Neural cell (in vitro differentiated cells): ENCODE results near the gene PKN2. TPM values are rescaled to one million over a fixed set of nuclear protein-coding genes. Genes with fewer than 3 reads are reported as not detected.

Experiments used
- H2AFZ ChIP-seq: fragments of 200-600, 300-800 bp; sonication (generic), shearing (Covaris generic); 2 replicates; pipeline ENCODE4 v1.6.0; 2014; ENCODE audit warnings: low read depth, mild to moderate bottlenecking, antibody characterized with exemption, low read length, moderate library complexity
- H3F3A ChIP-seq: fragments of 200-600 bp; shearing (Covaris generic); 2 replicates; pipeline ENCODE4 v1.6.1; 2016; ENCODE audit warnings: mild to moderate bottlenecking, moderate library complexity, mixed read lengths, antibody characterized with exemption, low read length; ENCODE audit not compliant: insufficient read depth, poor library complexity, severe bottlenecking
- H3K27ac ChIP-seq: fragments of 200-600, 300-800 bp; sonication (generic), shearing (Covaris generic); 2 replicates; pipeline ENCODE4 v1.5.1; 2014; ENCODE audit warnings: mild to moderate bottlenecking, low read length, moderate library complexity
- H3K27me3 ChIP-seq: fragments of 300-800, 200-600 bp; sonication (generic), shearing (Covaris generic); 2 replicates; pipeline ENCODE4 v1.6.0; 2014; ENCODE audit warnings: mild to moderate bottlenecking, low read depth, low read length, moderate library complexity; ENCODE audit not compliant: insufficient read depth
- H3K36me3 ChIP-seq: fragments of 300-800, 200-600 bp; sonication (generic), shearing (Covaris generic); 2 replicates; pipeline ENCODE4 v1.5.1; 2014; ENCODE audit warnings: mild to moderate bottlenecking, antibody characterized with exemption, low read length, moderate library complexity; ENCODE audit not compliant: insufficient read depth
- H3K4me2 ChIP-seq: fragments of 300-800, 200-600 bp; sonication (generic), shearing (Covaris generic); 2 replicates; pipeline ENCODE4 v1.6.0; 2014; ENCODE audit warnings: mild to moderate bottlenecking, low read length
- H3K4me3 ChIP-seq: fragments of 300-800, 200-600 bp; sonication (generic), shearing (Covaris generic); 2 replicates; pipeline ENCODE4 v1.5.1; 2014; ENCODE audit warnings: mild to moderate bottlenecking, low read length, moderate library complexity
- H3K79me2 ChIP-seq: fragments of 200-600 bp; shearing (Covaris generic); replicated peaks from 2 replicates; pipeline ENCODE4 v1.6.0; 2014; ENCODE audit warnings: mild to moderate bottlenecking, low read length, moderate library complexity; ENCODE audit not compliant: insufficient read depth
- H3K9ac ChIP-seq: fragments of 300-800, 200-600 bp; sonication (generic), shearing (Covaris generic); 2 replicates; pipeline ENCODE4 v1.6.1; 2016; ENCODE audit warnings: mild to moderate bottlenecking, low read length, mixed read lengths
- H3K9me2 ChIP-seq: fragments of 200-600 bp; shearing (Covaris generic); 2 replicates; pipeline ENCODE4 v1.6.1; 2016; ENCODE audit warnings: mild to moderate bottlenecking, low read length, mixed read lengths; ENCODE audit not compliant: insufficient read depth
- H3K9me3 ChIP-seq: fragments of 200-600, 300-800 bp; sonication (generic), shearing (Covaris generic); 2 replicates; pipeline ENCODE4 v1.6.1; 2016; ENCODE audit warnings: mild to moderate bottlenecking, mixed run types, low read length, moderate library complexity, mixed read lengths
- H4K20me1 ChIP-seq: fragments of 200-600 bp; shearing (Covaris generic); 2 replicates; pipeline ENCODE4 v1.6.1; 2016; ENCODE audit warnings: mild to moderate bottlenecking, mixed run types; ENCODE audit not compliant: insufficient read depth
- EP300 ChIP-seq: fragments of 450-650 bp; conservative IDR thresholded peaks from 2 replicates; pipeline ENCODE4 v1.6.1; 2014; ENCODE audit warnings: antibody characterized with exemption, mild to moderate bottlenecking, moderate library complexity; ENCODE audit not compliant: poor library complexity, severe bottlenecking
- EZH2 ChIP-seq: fragments of 200-600, 300-800 bp; shearing (Covaris generic), sonication (generic); IDR thresholded peaks from 2 replicates; pipeline ENCODE4 v1.6.1; 2014; ENCODE audit warnings: antibody characterized with exemption, low read length, borderline replicate concordance, mild to moderate bottlenecking; ENCODE audit not compliant: insufficient read depth, poor library complexity, severe bottlenecking
- MXI1 ChIP-seq: fragments of 450-650 bp; conservative IDR thresholded peaks from 2 replicates; pipeline ENCODE4 v1.6.1; 2014; ENCODE audit warnings: antibody characterized with exemption, mild to moderate bottlenecking; ENCODE audit not compliant: poor library complexity, severe bottlenecking
- POLR2AphosphoS5 ChIP-seq: IDR thresholded peaks from 2 replicates; pipeline ENCODE4 v1.6.1; 2012
- RAD21 ChIP-seq: fragments of 450-650 bp; conservative IDR thresholded peaks from 2 replicates; pipeline ENCODE4 v1.6.1; 2014; ENCODE audit warnings: antibody characterized with exemption, mild to moderate bottlenecking, moderate library complexity
- SMC3 ChIP-seq: fragments of 450-650 bp; conservative IDR thresholded peaks from 2 replicates; pipeline ENCODE4 v1.6.1; 2014; ENCODE audit warnings: antibody characterized with exemption, mild to moderate bottlenecking, moderate library complexity; ENCODE audit not compliant: poor library complexity
- TAF1 ChIP-seq: IDR thresholded peaks from 2 replicates; pipeline ENCODE4 v1.6.1; 2012; ENCODE audit warnings: low read depth
- polyA plus RNA-seq: library from polyadenylated mRNA; depleted of rRNA; stranded (reverse); fragments of >200 nt; gene quantifications from 2 replicates; pipeline ENCODE4 v1.2.3, GENCODE V29; 2014
- TF ChIP-seq, protein P1 (sequence below): fragments of 450-650 bp; IDR thresholded peaks from 2 replicates; pipeline ENCODE4 v1.5.1; 2014; ENCODE audit warnings: antibody characterized with exemption, mild to moderate bottlenecking, moderate library complexity; ENCODE audit not compliant: poor library complexity, severe bottlenecking
- TF ChIP-seq, protein P2 (sequence below): IDR thresholded peaks from 2 replicates; pipeline ENCODE4 v1.6.1; 2012; ENCODE audit warnings: borderline replicate concordance

Gene PKN2
- polyA plus RNA-seq, 1 donor from 2014 or later = 38.4 TPM

DNA sequence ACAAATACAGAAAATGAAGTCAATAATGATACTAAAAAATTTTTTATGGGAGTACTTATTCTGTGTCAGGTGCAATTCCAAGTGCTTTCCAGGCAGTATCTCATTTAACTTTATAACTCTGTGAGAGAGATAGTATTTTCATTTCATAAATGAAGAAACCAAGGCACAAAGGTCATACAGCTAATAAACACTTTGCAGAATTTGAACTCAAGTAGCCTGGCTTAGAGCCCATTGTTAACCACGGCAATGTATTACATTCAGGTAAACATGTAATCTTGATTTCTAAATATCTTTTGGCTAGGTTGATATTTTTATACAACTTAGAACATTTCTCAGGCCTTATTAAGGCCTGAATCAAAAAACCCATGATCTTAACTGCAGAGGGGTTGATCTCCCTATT lies 28.9 kb upstream of the PKN2 start:
- Histone ChIP-seq H3K4me2 (no peak overlapping the region), H3K36me3 (no peaks in the 10 kb centered on the region), H3K9me3 (no peaks in the 10 kb centered on the region), H3K4me3 (no peak overlapping the region), H3K79me2 (no peaks in the 10 kb centered on the region), H3K9me2 (no peaks in the 10 kb centered on the region), H2AFZ (no peak overlapping the region), H3K9ac (no peak overlapping the region), H3F3A (no peaks in the 10 kb centered on the region), H4K20me1 (no peaks in the 10 kb centered on the region), H3K27me3 (no peaks in the 10 kb centered on the region), H3K27ac (no peak overlapping the region)
- TF ChIP-seq EZH2 = no peak
- no peak for TF ChIP-seq RAD21

DNA sequence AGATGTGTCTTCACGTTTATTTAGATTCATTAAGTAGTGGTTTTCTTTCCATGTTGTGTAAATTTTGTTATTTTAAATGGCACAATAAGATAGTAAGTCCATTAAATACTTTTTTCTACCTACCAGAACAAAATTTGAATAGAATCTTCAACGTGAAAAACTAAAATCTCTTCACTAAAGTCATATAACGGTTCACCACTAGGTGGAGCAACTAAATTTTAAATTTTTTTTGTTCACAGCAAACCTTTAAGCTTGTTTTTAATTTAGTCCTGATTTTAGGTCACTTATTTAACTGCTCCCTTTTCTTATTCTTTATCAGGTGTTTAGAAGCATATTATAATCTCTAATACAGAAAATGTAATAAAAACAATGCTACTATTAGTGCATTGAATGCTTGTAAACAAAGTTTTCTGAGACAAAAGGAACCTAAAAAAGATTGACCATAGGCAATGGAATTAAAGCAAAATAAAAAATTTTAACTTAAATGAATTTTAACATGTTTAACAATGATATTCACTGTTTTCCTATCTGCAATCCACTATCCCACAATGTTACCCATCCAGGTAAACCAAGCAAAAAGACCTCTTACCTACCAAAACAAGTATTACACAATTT lies 28.3 kb upstream of the PKN2 start:
- Histone ChIP-seq H2AFZ (no peak overlapping the region), H4K20me1 (no peaks in the 10 kb centered on the region), H3K9me2 (no peaks in the 10 kb centered on the region), H3K36me3 (no peaks in the 10 kb centered on the region), H3F3A (no peaks in the 10 kb centered on the region), H3K27me3 (no peaks in the 10 kb centered on the region), H3K9me3 (no peaks in the 10 kb centered on the region), H3K27ac (no peak overlapping the region), H3K9ac (no peak overlapping the region), H3K79me2 (no peaks in the 10 kb centered on the region), H3K4me2 (no peak overlapping the region), H3K4me3 (no peak overlapping the region)
- peak; percentile 55 for TF ChIP-seq RAD21
- TF ChIP-seq, protein P1, sequence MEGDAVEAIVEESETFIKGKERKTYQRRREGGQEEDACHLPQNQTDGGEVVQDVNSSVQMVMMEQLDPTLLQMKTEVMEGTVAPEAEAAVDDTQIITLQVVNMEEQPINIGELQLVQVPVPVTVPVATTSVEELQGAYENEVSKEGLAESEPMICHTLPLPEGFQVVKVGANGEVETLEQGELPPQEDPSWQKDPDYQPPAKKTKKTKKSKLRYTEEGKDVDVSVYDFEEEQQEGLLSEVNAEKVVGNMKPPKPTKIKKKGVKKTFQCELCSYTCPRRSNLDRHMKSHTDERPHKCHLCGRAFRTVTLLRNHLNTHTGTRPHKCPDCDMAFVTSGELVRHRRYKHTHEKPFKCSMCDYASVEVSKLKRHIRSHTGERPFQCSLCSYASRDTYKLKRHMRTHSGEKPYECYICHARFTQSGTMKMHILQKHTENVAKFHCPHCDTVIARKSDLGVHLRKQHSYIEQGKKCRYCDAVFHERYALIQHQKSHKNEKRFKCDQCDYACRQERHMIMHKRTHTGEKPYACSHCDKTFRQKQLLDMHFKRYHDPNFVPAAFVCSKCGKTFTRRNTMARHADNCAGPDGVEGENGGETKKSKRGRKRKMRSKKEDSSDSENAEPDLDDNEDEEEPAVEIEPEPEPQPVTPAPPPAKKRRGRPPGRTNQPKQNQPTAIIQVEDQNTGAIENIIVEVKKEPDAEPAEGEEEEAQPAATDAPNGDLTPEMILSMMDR = peak; percentile 62
- TF ChIP-seq SMC3 = peak; percentile 58
- no peak for TF ChIP-seq EP300

DNA sequence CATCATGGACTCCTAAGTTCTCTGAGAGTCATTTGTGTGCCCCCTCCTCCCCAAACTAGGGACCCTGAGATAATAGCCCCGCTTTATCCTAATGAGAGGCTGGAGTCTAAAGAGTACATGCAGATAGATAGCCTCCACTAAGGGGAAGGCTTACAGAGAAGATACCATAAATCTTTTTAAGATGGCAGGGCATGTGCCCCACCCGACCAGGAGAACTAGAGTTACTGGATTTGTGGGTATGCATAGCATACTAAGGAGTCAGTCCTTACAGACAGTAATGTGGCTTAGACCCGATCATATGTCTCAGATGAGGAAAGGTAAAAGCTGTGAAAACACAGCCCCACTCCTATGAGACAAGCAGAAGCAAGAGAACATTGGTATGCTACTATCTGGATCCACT lies 25.7 kb upstream of the PKN2 start:
- no peaks in the 10 kb centered on the region for H3K9me2 ChIP-seq
- H3K4me3 ChIP-seq = no peak overlapping the region
- no peaks in the 10 kb centered on the region for H3K79me2 ChIP-seq
- H3F3A ChIP-seq = no peaks in the 10 kb centered on the region
- H3K9ac ChIP-seq = no peak overlapping the region
- no peak overlapping the region for H2AFZ ChIP-seq
- TF ChIP-seq TAF1 (no peak), SMC3 (no peak), RAD21 (no peak)
- H3K36me3 ChIP-seq = no peaks in the 10 kb centered on the region
- H3K27me3 ChIP-seq = no peaks in the 10 kb centered on the region
- H3K4me2 ChIP-seq = no peak overlapping the region
- no peak overlapping the region for H3K27ac ChIP-seq
- no peaks in the 10 kb centered on the region for H3K9me3 ChIP-seq
- no peaks in the 10 kb centered on the region for H4K20me1 ChIP-seq

DNA sequence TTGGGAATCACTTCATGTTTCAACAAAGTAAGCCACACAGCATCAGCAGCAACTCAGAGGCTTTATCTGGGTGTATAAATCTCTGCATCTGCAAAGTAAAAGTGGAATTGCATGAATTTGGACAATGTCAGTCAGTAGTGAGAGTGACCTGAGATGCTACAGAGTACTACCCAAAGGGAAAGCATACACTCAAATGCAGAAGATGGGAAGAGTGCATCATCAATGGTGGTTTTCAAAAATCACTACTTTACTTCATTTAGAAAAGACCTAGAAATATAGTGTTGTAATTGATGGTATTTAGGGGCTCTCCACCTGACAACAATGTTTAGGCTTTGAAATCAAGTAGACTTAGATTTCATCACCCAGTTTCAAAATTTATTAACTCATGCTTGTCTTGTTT lies 24.5 kb upstream of the PKN2 start:
- Histone ChIP-seq H3K4me3 (no peak overlapping the region), H3F3A (no peaks in the 10 kb centered on the region), H3K27ac (no peak overlapping the region), H3K9me2 (no peaks in the 10 kb centered on the region), H3K27me3 (no peaks in the 10 kb centered on the region), H4K20me1 (no peaks in the 10 kb centered on the region), H3K36me3 (no peaks in the 10 kb centered on the region), H3K9ac (no peak overlapping the region), H3K9me3 (no peaks in the 10 kb centered on the region), H3K79me2 (no peaks in the 10 kb centered on the region), H3K4me2 (no peak overlapping the region), H2AFZ (no peak overlapping the region)
- TF ChIP-seq, protein P1 = no peak
- TF ChIP-seq, protein P2, sequence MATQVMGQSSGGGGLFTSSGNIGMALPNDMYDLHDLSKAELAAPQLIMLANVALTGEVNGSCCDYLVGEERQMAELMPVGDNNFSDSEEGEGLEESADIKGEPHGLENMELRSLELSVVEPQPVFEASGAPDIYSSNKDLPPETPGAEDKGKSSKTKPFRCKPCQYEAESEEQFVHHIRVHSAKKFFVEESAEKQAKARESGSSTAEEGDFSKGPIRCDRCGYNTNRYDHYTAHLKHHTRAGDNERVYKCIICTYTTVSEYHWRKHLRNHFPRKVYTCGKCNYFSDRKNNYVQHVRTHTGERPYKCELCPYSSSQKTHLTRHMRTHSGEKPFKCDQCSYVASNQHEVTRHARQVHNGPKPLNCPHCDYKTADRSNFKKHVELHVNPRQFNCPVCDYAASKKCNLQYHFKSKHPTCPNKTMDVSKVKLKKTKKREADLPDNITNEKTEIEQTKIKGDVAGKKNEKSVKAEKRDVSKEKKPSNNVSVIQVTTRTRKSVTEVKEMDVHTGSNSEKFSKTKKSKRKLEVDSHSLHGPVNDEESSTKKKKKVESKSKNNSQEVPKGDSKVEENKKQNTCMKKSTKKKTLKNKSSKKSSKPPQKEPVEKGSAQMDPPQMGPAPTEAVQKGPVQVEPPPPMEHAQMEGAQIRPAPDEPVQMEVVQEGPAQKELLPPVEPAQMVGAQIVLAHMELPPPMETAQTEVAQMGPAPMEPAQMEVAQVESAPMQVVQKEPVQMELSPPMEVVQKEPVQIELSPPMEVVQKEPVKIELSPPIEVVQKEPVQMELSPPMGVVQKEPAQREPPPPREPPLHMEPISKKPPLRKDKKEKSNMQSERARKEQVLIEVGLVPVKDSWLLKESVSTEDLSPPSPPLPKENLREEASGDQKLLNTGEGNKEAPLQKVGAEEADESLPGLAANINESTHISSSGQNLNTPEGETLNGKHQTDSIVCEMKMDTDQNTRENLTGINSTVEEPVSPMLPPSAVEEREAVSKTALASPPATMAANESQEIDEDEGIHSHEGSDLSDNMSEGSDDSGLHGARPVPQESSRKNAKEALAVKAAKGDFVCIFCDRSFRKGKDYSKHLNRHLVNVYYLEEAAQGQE = no peak
- TF ChIP-seq SMC3 (no peak), EZH2 (no peak), TAF1 (no peak), RAD21 (no peak), POLR2AphosphoS5 (no peak), EP300 (no peak), MXI1 (no peak)
